ENCODE data around the gene PPIB.

GRCh38 chr15:64157599-64158125 lies 5.2 kb downstream of the PPIB start:
- TF ChIP-seq POLR2A (IDR thresholded peaks at IDR 0.05) (no peak), CTCF (IDR thresholded peaks at IDR 0.05) (no peak)

Measured in adrenal gland (tissue), 5 donors.